ENCODE data around the gene SRGAP1. TPM values are rescaled to one million over a fixed set of nuclear protein-coding genes. Genes with fewer than 3 reads are reported as not detected.

SRGAP1 gene
- total and polyA plus RNA-seq, 2 donors from 2014 or later, result 1.8 to 13.5 TPM

GRCh38 chr12:64044191-64044590, 199.7 kb downstream of the SRGAP1 start:
- H3K9me3 ChIP-seq (ENCODE audit: control insufficient read depth in 2 of 3, insufficient read depth in 1 of 3, low read length in 3 of 3), result no peaks in the 10 kb centered on the region
- peaks cover 0 to under 1% (median 0%) of the 10 kb centered on the region in 3 donors for H3K4me1 ChIP-seq (ENCODE audit: control insufficient read depth in 2 of 3, insufficient read depth in 2 of 3, low read depth in 1 of 3, low read length in 3 of 3)
- no peaks in the 10 kb centered on the region for H3K27me3 ChIP-seq (ENCODE audit: control insufficient read depth, insufficient read depth, low read length)
- FAIRE-seq (no peak), DNase-seq (peak in 1 of 5 donors; percentile 53)
- TF ChIP-seq CTCF (IDR thresholded peaks at IDR 0.05; ENCODE audit: borderline replicate concordance, extremely low read depth, insufficient read depth), result no peak
- H3K4me3 ChIP-seq (ENCODE audit: low read length in 3 of 3), result no peak overlapping the region
- no peak overlapping the region for H3K9ac ChIP-seq (ENCODE audit: low read length in 3 of 3)
- intact Hi-C loops (cut with DNase I), result no loop called here
- peaks cover 0 to 5% (median 0%) of the 10 kb centered on the region in 3 donors for H3K36me3 ChIP-seq (ENCODE audit: control insufficient read depth in 2 of 3, insufficient read depth in 3 of 3, low read length in 3 of 3)
- no peak overlapping the region for H3K27ac ChIP-seq (ENCODE audit: low read depth in 2 of 2, low read length in 2 of 2)

- Histone ChIP-seq H3K4me3 (ENCODE audit: low read length in 3 of 3) (no peak overlapping the region), H3K9me3 (ENCODE audit: control insufficient read depth in 2 of 3, insufficient read depth in 1 of 3, low read length in 3 of 3) (no peaks in the 10 kb centered on the region), H3K4me1 (ENCODE audit: control insufficient read depth in 2 of 3, insufficient read depth in 2 of 3, low read depth in 1 of 3, low read length in 3 of 3) (no peaks in the 10 kb centered on the region), H3K27me3 (ENCODE audit: control insufficient read depth, insufficient read depth, low read length) (no peaks in the 10 kb centered on the region), H3K27ac (ENCODE audit: low read depth in 2 of 2, low read length in 2 of 2) (no peak overlapping the region), H3K36me3 (ENCODE audit: control insufficient read depth in 2 of 3, insufficient read depth in 3 of 3, low read length in 3 of 3) (peaks cover 0 to 2% (median 0%) of the 10 kb centered on the region in 3 donors), H3K9ac (ENCODE audit: low read length in 3 of 3) (no peak overlapping the region)
- intact Hi-C loops (cut with DNase I), result no loop called here
- no peak for TF ChIP-seq CTCF (IDR thresholded peaks at IDR 0.05; ENCODE audit: borderline replicate concordance, extremely low read depth, insufficient read depth)
- no peak for DNase-seq
- no peak for FAIRE-seq
Measured at GRCh38 chr12:64051057-64051456, 206.6 kb downstream of the SRGAP1 start.

- peaks cover 0 to 2% (median 0%) of the 10 kb centered on the region in 3 donors for H3K36me3 ChIP-seq (ENCODE audit: control insufficient read depth in 2 of 3, insufficient read depth in 3 of 3, low read length in 3 of 3)
- DNase-seq (no peak), FAIRE-seq (no peak)
- H3K4me3 ChIP-seq (ENCODE audit: low read length in 3 of 3), result no peak overlapping the region
- no peaks in the 10 kb centered on the region for H3K9me3 ChIP-seq (ENCODE audit: control insufficient read depth in 2 of 3, insufficient read depth in 1 of 3, low read length in 3 of 3)
- no peaks in the 10 kb centered on the region for H3K27me3 ChIP-seq (ENCODE audit: control insufficient read depth, insufficient read depth, low read length)
- intact Hi-C loops (cut with DNase I), result no loop called here
- no peak overlapping the region for H3K9ac ChIP-seq (ENCODE audit: low read length in 3 of 3)
- H3K4me1 ChIP-seq (ENCODE audit: control insufficient read depth in 2 of 3, insufficient read depth in 2 of 3, low read depth in 1 of 3, low read length in 3 of 3), result no peaks in the 10 kb centered on the region
- no peak overlapping the region for H3K27ac ChIP-seq (ENCODE audit: low read depth in 2 of 2, low read length in 2 of 2)
- no peak for TF ChIP-seq CTCF (IDR thresholded peaks at IDR 0.05; ENCODE audit: borderline replicate concordance, extremely low read depth, insufficient read depth)
Measured at GRCh38 chr12:64053117-64053516, 208.6 kb downstream of the SRGAP1 start.

- Histone ChIP-seq H3K27ac (ENCODE audit: low read depth in 2 of 2, low read length in 2 of 2) (no peak overlapping the region), H3K9ac (ENCODE audit: low read length in 3 of 3) (no peak overlapping the region), H3K4me3 (ENCODE audit: low read length in 3 of 3) (no peak overlapping the region), H3K27me3 (ENCODE audit: control insufficient read depth, insufficient read depth, low read length) (no peaks in the 10 kb centered on the region), H3K4me1 (ENCODE audit: control insufficient read depth in 2 of 3, insufficient read depth in 2 of 3, low read depth in 1 of 3, low read length in 3 of 3) (no peaks in the 10 kb centered on the region), H3K9me3 (ENCODE audit: control insufficient read depth in 2 of 3, insufficient read depth in 1 of 3, low read length in 3 of 3) (no peaks in the 10 kb centered on the region), H3K36me3 (ENCODE audit: control insufficient read depth in 2 of 3, insufficient read depth in 3 of 3, low read length in 3 of 3) (peaks cover 0 to 2% (median 0%) of the 10 kb centered on the region in 3 donors)
- no peak for DNase-seq
- intact Hi-C loops (cut with DNase I), result no loop called here
- TF ChIP-seq CTCF (IDR thresholded peaks at IDR 0.05; ENCODE audit: borderline replicate concordance, extremely low read depth, insufficient read depth), result no peak
- FAIRE-seq, result no peak
Measured at GRCh38 chr12:64054079-64054520, 209.6 kb downstream of the SRGAP1 start.

Measured in kidney (tissue), 14 donors.